Large intestine (tissue), 12 donors: Measurements from ENCODE around the gene PSME4. TPM values are rescaled to one million over a fixed set of nuclear protein-coding genes. Genes with fewer than 3 reads are reported as not detected.

Experiments used
- DNase-seq, 2 donors: peaks; one replicate each; pipeline versions ENCODE4 v3.0.0 to v3.0.0-alpha.2; 2013
- H3K27ac ChIP-seq: one replicate; pipeline ENCODE4 v1.5.1; 2013; ENCODE audit warnings: low read length
- H3K27me3 ChIP-seq: 2 replicates; pipeline ENCODE4 v1.6.1; 2013; ENCODE audit warnings: low read length; ENCODE audit not compliant: control insufficient read depth, insufficient read depth
- H3K36me3 ChIP-seq: 2 replicates; pipeline ENCODE4 v1.6.1; 2013; ENCODE audit warnings: low read length; ENCODE audit not compliant: control insufficient read depth, insufficient read depth
- H3K4me1 ChIP-seq: one replicate; pipeline ENCODE4 v1.6.1; 2013; ENCODE audit warnings: low read length; ENCODE audit not compliant: control insufficient read depth, insufficient read depth
- H3K4me3 ChIP-seq: one replicate; pipeline ENCODE4 v1.5.1; 2013; ENCODE audit warnings: low read length
- H3K9me3 ChIP-seq: one replicate; pipeline ENCODE4 v1.6.1; 2013; ENCODE audit warnings: mild to moderate bottlenecking, low read depth, low read length, moderate library complexity; ENCODE audit not compliant: control insufficient read depth
- WGBS: methylation state at CpG from one replicate; pipeline ENCODE4 v1.1.5; 2013; ENCODE audit warnings: low lambda C conversion rate; ENCODE audit not compliant: insufficient coverage; 5-methylcytosine and 5-hydroxymethylcytosine counted together
- long read RNA-seq, 11 donors: transcript quantifications; one replicate each; lab custom pipeline, GENCODE V29; 2026
- polyA plus RNA-seq: library from polyadenylated mRNA; unstranded; fragments of 120-200 nt; gene quantifications from one replicate; pipeline ENCODE4 v1.2.1, GENCODE V29; 2013

Gene PSME4, protein sequence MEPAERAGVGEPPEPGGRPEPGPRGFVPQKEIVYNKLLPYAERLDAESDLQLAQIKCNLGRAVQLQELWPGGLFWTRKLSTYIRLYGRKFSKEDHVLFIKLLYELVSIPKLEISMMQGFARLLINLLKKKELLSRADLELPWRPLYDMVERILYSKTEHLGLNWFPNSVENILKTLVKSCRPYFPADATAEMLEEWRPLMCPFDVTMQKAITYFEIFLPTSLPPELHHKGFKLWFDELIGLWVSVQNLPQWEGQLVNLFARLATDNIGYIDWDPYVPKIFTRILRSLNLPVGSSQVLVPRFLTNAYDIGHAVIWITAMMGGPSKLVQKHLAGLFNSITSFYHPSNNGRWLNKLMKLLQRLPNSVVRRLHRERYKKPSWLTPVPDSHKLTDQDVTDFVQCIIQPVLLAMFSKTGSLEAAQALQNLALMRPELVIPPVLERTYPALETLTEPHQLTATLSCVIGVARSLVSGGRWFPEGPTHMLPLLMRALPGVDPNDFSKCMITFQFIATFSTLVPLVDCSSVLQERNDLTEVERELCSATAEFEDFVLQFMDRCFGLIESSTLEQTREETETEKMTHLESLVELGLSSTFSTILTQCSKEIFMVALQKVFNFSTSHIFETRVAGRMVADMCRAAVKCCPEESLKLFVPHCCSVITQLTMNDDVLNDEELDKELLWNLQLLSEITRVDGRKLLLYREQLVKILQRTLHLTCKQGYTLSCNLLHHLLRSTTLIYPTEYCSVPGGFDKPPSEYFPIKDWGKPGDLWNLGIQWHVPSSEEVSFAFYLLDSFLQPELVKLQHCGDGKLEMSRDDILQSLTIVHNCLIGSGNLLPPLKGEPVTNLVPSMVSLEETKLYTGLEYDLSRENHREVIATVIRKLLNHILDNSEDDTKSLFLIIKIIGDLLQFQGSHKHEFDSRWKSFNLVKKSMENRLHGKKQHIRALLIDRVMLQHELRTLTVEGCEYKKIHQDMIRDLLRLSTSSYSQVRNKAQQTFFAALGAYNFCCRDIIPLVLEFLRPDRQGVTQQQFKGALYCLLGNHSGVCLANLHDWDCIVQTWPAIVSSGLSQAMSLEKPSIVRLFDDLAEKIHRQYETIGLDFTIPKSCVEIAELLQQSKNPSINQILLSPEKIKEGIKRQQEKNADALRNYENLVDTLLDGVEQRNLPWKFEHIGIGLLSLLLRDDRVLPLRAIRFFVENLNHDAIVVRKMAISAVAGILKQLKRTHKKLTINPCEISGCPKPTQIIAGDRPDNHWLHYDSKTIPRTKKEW (N-terminal part only)
- polyA plus RNA-seq, result 26.6 TPM
- long read RNA-seq, donor 1, result 0 reads
- long read RNA-seq, donor 2, partial matches to known transcripts, result 17 of 42 reads
- long read RNA-seq, donor 2, other reads (novel, unspliced or antisense), result 25 of 42 reads
- long read RNA-seq, donor 3, result 0 reads
- long read RNA-seq, donor 4, result 0 reads
- long read RNA-seq, donor 5, result 0 reads
- long read RNA-seq, donor 6, partial matches to known transcripts, result 15 of 15 reads
- long read RNA-seq, donor 6, other reads (novel, unspliced or antisense), result 0 of 15 reads
- long read RNA-seq, donor 7, result 0 reads
- long read RNA-seq, donor 8, partial matches to known transcripts, result 15 of 15 reads
- long read RNA-seq, donor 8, other reads (novel, unspliced or antisense), result 0 of 15 reads
- long read RNA-seq, donor 9, result 0 reads
- long read RNA-seq, donor 10, result 0 reads
- long read RNA-seq, donor 11, partial matches to known transcripts, result 5 of 5 reads
- long read RNA-seq, donor 11, other reads (novel, unspliced or antisense), result 0 of 5 reads

DNA sequence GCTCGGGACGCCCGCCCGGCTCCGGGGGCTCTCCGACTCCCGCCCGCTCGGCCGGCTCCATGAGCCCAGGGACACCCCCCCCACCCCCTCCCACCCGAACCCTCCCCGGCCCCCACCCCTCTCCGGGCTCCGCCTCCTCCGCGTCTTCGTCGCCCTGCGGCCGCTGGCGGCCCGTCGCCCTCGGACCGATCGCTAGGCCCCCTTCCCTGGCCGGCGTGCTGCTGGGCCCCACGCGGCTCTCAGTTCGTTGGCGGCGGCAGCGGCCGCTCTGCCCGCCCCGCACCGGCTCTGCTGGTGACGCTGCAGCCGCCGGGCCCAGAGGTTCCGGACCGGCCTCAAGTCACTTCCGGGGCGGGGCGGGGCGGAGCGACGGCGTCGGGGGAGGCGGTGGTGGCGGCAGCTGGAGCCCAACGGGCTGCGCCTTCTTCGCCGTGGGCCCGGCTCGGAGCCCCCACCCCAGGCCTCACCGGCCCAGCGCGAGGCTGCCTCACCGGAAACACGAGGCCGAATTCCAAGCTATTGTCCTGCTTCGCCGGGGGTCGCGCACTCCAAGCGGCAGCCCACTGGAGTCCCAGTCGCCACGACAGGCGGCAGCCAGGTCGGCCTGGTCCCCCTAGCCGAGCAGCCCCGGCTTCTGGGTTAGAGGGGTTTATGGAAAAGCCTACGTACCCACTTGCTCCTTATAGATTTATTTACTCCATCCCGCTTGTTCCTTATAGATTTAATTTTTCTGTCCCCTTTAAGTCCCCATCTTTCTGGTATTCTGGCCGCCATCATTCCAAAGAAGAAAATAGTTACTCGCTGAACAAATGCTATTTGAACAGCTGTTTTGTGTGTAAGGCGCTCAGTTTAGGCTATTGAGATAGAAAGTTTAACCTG is at the start of gene PSME4:
Gene PSME4 (minus strand): TSS at position 270 of the 879 bp plus-strand sequence. CDS start 209 bp downstream, at position 61.
- Histone ChIP-seq H3K9me3 (no peaks in the 10 kb centered on the region), H3K36me3 (peaks cover 12% of the 10 kb centered on the region), H3K4me1 (peaks cover 7% of the 10 kb centered on the region), H3K27me3 (no peaks in the 10 kb centered on the region), H3K4me3 (peak within 1 kb of the TSS; percentile 73), H3K27ac (peak within 1 kb of the TSS; percentile 99)
- DNase-seq, result peak; percentile 85 to 93
- WGBS, result 0% methylated on average over 3 of the region's 81 CpGs

DNA sequence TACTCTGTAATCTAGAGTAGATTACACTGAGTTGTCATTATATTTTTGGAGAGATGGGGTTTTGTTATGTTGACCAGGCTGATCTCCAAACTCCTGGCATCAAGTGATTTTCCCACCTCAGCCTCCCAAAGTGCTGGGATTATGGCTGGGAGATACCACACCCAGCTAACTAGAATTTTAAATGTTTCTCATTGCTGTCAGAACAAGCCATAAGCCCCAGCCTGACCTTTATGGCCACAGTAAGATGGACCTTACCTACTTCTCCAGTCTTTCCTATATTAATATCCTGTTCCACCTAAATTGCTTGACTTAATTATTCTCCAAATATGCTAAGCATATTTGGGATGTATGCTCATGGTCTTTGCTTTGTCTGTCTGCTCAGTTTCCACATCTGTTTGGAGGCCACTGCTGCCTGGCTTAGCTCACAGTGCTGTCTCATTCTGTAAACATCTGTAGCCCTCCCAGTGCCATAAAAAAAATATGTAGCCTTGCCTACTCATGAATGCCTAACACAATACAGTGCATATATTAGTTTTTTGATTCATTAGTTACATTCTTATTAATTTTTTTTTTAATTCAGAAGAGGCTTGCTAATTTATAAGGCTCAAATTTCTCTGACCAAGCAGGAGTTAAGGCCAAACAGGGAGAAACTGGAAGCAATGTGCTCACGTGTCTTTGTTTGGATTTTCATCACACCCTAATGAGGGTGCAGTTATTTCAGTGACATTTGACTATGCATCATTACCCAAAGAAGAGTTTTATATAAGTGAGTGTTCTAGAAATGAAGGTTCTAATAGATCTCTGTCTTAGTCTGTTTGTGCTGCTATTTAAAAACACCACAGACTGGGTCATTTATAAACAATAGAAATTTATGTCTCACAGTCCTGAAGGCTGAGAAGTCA is 45.3 kb upstream of the PSME4 start:
- Histone ChIP-seq H3K27ac (no peak overlapping the region), H3K36me3 (no peaks in the 10 kb centered on the region), H3K4me1 (no peaks in the 10 kb centered on the region), H3K4me3 (no peak overlapping the region), H3K27me3 (no peaks in the 10 kb centered on the region), H3K9me3 (no peaks in the 10 kb centered on the region)
- DNase-seq, result peak in 1 of 2 donors; percentile 13
- no CpG with 5 or more reads among the region's 1 CpG for WGBS

DNA sequence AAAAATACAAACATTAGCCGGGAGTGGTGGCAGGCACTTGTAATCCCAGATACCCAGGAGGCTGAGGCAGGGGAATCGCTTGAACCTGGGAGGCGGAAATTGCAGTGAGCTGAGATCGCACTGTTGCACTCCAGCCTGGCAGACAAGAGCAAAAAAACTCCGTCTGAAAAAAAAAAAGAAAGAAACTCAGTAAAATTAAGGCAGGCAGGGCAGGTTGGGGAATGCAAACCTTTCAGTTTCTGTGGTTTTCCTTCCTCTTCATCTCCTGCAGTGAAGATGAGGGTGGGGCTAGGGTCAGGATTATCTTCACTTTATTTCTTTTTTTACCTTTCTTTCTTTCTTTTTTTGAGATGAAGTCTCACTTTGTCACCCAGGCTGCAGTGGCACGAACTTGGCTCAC is 43.2 kb upstream of the PSME4 start:
- Histone ChIP-seq H3K27ac (no peak overlapping the region), H3K4me1 (no peaks in the 10 kb centered on the region)
- WGBS, result 86% methylated on average over 1 of the region's 6 CpGs

DNA sequence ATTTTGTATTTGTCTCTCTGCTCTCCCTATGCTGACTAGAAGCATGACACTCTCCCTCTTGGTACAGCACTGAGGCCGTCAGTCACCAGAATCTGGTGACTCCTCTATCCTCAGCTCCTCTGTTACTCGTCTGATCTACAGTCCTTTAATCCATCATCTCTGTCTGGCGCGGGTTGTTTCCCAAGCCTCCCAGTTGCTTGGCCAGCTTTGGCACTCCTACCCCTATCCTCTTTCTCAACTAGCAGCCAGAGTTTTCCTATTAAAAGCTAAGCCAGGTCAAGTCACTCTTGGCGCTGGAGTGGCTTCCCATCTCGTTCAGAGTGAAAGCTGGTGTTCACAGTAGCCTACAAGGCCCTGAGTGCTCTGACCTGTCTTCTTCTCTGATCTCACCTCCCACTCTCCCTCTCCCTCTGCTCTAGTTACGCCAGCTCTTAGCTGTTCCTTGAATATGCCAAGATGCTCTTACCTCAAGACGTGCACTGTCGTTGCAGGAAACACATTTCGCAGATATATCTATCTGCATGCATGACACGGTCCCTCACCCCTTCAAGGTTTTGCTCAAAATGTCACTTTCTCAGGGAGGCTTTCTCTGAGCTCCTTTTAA is 41.8 kb upstream of the PSME4 start:
- no peaks in the 10 kb centered on the region for H3K4me1 ChIP-seq
- no peak for DNase-seq
- H3K36me3 ChIP-seq, result no peaks in the 10 kb centered on the region
- H3K4me3 ChIP-seq, result no peak overlapping the region
- H3K27ac ChIP-seq, result no peak overlapping the region
- WGBS, result no CpG with 5 or more reads among the region's 11 CpGs
- H3K27me3 ChIP-seq, result no peaks in the 10 kb centered on the region
- no peaks in the 10 kb centered on the region for H3K9me3 ChIP-seq

More for the DNA sequence above, 43.2 kb upstream of the PSME4 start:
- DNase-seq, result no peak
- no peaks in the 10 kb centered on the region for H3K9me3 ChIP-seq
- H3K4me3 ChIP-seq, result no peak overlapping the region
- no peaks in the 10 kb centered on the region for H3K27me3 ChIP-seq
- H3K36me3 ChIP-seq, result no peaks in the 10 kb centered on the region

DNA sequence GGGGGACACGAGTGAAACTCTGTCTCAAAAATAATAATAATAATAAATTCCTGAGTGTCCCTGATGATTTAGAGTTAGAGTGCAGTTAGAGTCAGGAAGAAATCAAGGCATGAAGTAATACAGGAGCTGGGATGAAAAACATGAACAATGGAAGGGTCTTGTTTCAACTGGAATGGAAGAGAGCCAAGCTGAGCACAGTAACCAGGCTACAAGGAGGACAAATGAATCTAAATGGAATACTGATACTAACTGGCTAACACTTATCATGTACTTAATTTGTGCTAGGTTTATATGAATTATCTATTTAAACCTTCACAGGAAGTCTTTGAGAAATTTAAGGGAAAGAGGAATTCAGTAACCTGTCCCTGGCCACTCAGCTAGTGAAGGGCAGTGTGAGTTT is 38.8 kb upstream of the PSME4 start:
- WGBS, result no CpG with 5 or more reads among the region's 1 CpG
- H3K9me3 ChIP-seq, result no peaks in the 10 kb centered on the region
- H3K27ac ChIP-seq, result no peak overlapping the region
- no peak for DNase-seq
- no peaks in the 10 kb centered on the region for H3K4me1 ChIP-seq
- no peak overlapping the region for H3K4me3 ChIP-seq
- no peaks in the 10 kb centered on the region for H3K36me3 ChIP-seq
- no peaks in the 10 kb centered on the region for H3K27me3 ChIP-seq

DNA sequence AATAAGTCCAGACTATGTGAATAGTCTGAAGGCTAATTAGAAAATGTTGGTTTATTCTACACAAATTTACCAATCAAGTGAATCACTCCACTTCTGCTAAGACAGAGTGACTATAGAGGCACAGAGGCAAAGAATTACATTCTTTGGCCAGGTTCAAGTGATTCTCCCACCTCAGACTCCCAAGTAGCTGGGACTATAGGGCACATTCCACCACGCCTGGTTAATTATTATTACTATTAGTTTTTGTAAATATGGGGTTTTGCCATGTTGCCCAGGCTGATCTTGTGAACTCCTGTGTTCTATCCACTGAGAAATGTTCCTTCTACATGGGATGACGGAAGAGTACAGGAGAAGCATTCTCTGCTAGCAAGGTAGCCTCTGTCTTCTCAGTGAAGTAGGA is 37.6 kb upstream of the PSME4 start:
- WGBS, result no CpG with 5 or more reads among the region's 2 CpGs
- no peak overlapping the region for H3K4me3 ChIP-seq

DNA sequence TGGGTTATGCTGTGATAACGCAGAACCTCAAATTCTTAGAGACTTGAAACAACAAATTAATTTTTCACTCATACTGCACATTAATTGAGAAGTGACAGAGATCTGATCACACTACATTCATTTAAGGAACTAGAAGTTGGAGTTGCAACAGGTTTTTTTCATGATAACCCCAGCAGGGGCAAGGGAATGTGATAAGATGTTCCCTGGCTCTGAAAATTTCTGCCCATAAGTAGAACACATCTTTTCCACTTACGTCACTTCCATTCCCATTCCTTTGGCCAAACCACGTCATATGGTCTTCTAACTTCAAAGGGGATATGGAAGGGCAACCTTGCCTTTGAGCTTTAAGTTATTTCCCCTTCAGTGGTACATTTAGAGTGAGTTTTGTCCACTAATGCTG is 29.7 kb upstream of the PSME4 start:
- no peaks in the 10 kb centered on the region for H3K9me3 ChIP-seq
- H3K36me3 ChIP-seq, result no peaks in the 10 kb centered on the region
- H3K27me3 ChIP-seq, result no peaks in the 10 kb centered on the region
- no peaks in the 10 kb centered on the region for H3K4me1 ChIP-seq
- no peak overlapping the region for H3K27ac ChIP-seq
- no peak overlapping the region for H3K4me3 ChIP-seq
- no peak for DNase-seq
- 100% methylated on average over 1 of the region's 3 CpGs for WGBS

More for the DNA sequence above, 37.6 kb upstream of the PSME4 start:
- H3K27me3 ChIP-seq, result no peaks in the 10 kb centered on the region
- H3K9me3 ChIP-seq, result no peaks in the 10 kb centered on the region
- DNase-seq, result no peak
- H3K36me3 ChIP-seq, result no peaks in the 10 kb centered on the region
- no peaks in the 10 kb centered on the region for H3K4me1 ChIP-seq
- no peak overlapping the region for H3K27ac ChIP-seq

DNA sequence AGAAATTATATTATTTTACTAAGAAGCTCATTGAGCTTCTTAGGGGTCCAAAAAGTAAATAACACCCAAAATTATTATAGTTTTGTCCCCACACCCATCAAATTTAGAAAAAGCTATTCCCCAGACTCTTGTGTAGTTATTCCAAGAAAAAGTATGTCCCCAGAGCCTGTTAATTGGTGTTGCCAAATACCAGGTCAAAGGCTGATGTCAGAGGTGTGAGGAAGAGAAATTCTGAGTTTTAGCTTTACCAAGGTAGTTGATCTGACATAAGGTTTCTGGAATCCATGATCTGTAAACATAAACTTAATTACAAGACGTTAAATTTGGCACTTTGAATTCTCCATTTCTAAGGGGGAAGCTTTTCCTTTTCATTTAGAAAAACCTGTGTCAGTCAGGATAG is 29.3 kb upstream of the PSME4 start:
- H3K9me3 ChIP-seq, result no peaks in the 10 kb centered on the region
- no peak for DNase-seq
- H3K27ac ChIP-seq, result no peak overlapping the region
- no peak overlapping the region for H3K4me3 ChIP-seq
- H3K27me3 ChIP-seq, result no peaks in the 10 kb centered on the region
- H3K36me3 ChIP-seq, result no peaks in the 10 kb centered on the region
- WGBS, result 67% methylated on average over 1 of the region's 1 CpG
- no peaks in the 10 kb centered on the region for H3K4me1 ChIP-seq
